KMS-11 (cell line): ENCODE measurements around the gene PAK6.

Experiments used
- H2AFZ ChIP-seq: fragments of 200-600 bp; sonication (generic); 2 replicates; pipeline ENCODE4 v1.6.1; 2016; ENCODE audit warnings: antibody characterized with exemption, mixed run types, low read depth
- H3K27ac ChIP-seq: fragments of 200-600 bp; sonication (generic); 2 replicates; pipeline ENCODE4 v1.6.1; 2016; ENCODE audit warnings: mild to moderate bottlenecking, mixed run types
- H3K27me3 ChIP-seq: fragments of 200-600 bp; sonication (generic); 2 replicates; pipeline ENCODE4 v1.6.1; 2017; ENCODE audit warnings: mild to moderate bottlenecking, low read depth, mixed run types, moderate library complexity; ENCODE audit not compliant: insufficient read depth
- H3K36me3 ChIP-seq: fragments of 200-600 bp; sonication (generic); 2 replicates; pipeline ENCODE4 v1.6.1; 2017; ENCODE audit warnings: mild to moderate bottlenecking, mixed run types; ENCODE audit not compliant: insufficient read depth
- H3K4me1 ChIP-seq: fragments of 200-600 bp; sonication (generic); 2 replicates; pipeline ENCODE4 v1.6.1; 2016; ENCODE audit warnings: mild to moderate bottlenecking, low read depth, mixed run types; ENCODE audit not compliant: poor library complexity, severe bottlenecking
- H3K4me2 ChIP-seq: fragments of 200-600 bp; sonication (generic); 2 replicates; pipeline ENCODE4 v1.7.0; 2016; ENCODE audit warnings: mild to moderate bottlenecking, mixed run types
- H3K4me3 ChIP-seq: fragments of 200-600 bp; sonication (generic); IDR thresholded peaks from 2 replicates; pipeline ENCODE4 v1.6.1; 2017; ENCODE audit warnings: low read depth, low read length, mixed read lengths; ENCODE audit not compliant: insufficient read depth
- H3K79me2 ChIP-seq: fragments of 200-600 bp; sonication (generic); 2 replicates; pipeline ENCODE4 v1.6.1; 2016; ENCODE audit warnings: low read depth, mixed run types; ENCODE audit not compliant: insufficient read depth
- H3K9ac ChIP-seq: fragments of 200-600 bp; sonication (generic); 2 replicates; pipeline ENCODE4 v1.6.1; 2016; ENCODE audit warnings: mild to moderate bottlenecking, mixed run types
- H4K20me1 ChIP-seq: fragments of 200-600 bp; sonication (generic); 2 replicates; pipeline ENCODE4 v1.6.1; 2016; ENCODE audit warnings: mild to moderate bottlenecking, mixed run types; ENCODE audit not compliant: insufficient read depth
- CTCF ChIP-seq: fragments of 200-600 bp; sonication (generic); conservative IDR thresholded peaks from 2 replicates; pipeline ENCODE4 v1.6.1; 2017; ENCODE audit warnings: low read depth, mild to moderate bottlenecking, antibody characterized with exemption, low read length, moderate library complexity, mixed read lengths

PAK6 gene

GRCh38 chr15:40258544-40258943, 19.7 kb downstream of the PAK6 start:
- Histone ChIP-seq H3K27ac (no peak overlapping the region), H3K36me3 (no peaks in the 10 kb centered on the region), H3K4me2 (no peak overlapping the region), H3K4me1 (no peaks in the 10 kb centered on the region), H2AFZ (no peak overlapping the region), H3K9ac (no peak overlapping the region), H3K79me2 (no peaks in the 10 kb centered on the region), H3K27me3 (no peaks in the 10 kb centered on the region), H4K20me1 (no peaks in the 10 kb centered on the region), H3K4me3 (no peak overlapping the region)
- TF ChIP-seq CTCF, result no peak

GRCh38 chr15:40259021-40259420, 20.2 kb downstream of the PAK6 start:
- Histone ChIP-seq H3K27ac (no peak overlapping the region), H3K4me1 (no peaks in the 10 kb centered on the region), H3K9ac (no peak overlapping the region), H3K4me2 (no peak overlapping the region), H4K20me1 (no peaks in the 10 kb centered on the region), H3K4me3 (no peak overlapping the region), H3K36me3 (no peaks in the 10 kb centered on the region), H3K27me3 (no peaks in the 10 kb centered on the region), H3K79me2 (no peaks in the 10 kb centered on the region), H2AFZ (no peak overlapping the region)
- TF ChIP-seq CTCF, result no peak

DNA sequence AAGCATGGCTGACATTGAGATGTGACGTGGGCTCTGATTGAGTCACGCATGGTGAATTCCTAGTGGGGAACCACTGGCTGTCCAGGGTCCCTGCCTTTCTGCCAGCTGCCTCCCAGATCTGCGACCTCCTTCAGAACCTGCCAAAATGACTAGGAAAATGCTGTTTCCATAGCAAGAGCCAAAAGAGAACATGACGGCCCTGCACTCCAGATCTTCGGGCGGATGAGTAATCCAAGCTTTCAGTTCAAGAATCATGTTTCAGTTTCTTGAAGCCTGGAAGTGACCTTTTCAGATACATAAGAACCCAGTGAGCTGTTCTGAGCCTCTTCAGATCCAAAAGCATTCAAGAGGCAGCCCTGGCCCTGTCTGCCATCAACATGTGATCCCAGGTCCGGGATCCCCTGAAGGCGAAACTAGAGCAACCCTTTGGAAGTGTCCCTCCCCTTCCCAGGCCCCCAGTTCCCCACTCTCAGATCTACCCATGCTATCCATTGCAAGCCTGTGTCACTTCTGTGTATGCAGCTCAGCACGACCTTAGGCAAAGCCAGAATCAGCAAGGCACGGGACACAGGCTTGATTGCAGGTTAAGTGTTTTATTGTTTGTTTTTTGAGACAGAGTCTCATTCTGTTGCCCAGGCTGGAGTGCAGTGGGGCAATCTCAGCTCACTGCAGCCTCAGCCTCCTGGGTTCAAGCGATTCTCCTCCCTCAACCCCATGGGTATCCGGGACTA, 24.3 kb downstream of the PAK6 start:
- Histone ChIP-seq H3K4me3 (no peak overlapping the region), H3K36me3 (no peaks in the 10 kb centered on the region), H3K4me1 (no peaks in the 10 kb centered on the region), H3K79me2 (no peaks in the 10 kb centered on the region), H3K9ac (no peak overlapping the region), H3K27ac (no peak overlapping the region), H3K27me3 (no peaks in the 10 kb centered on the region), H3K4me2 (no peak overlapping the region), H2AFZ (no peak overlapping the region), H4K20me1 (no peaks in the 10 kb centered on the region)
- no peak for TF ChIP-seq CTCF

DNA sequence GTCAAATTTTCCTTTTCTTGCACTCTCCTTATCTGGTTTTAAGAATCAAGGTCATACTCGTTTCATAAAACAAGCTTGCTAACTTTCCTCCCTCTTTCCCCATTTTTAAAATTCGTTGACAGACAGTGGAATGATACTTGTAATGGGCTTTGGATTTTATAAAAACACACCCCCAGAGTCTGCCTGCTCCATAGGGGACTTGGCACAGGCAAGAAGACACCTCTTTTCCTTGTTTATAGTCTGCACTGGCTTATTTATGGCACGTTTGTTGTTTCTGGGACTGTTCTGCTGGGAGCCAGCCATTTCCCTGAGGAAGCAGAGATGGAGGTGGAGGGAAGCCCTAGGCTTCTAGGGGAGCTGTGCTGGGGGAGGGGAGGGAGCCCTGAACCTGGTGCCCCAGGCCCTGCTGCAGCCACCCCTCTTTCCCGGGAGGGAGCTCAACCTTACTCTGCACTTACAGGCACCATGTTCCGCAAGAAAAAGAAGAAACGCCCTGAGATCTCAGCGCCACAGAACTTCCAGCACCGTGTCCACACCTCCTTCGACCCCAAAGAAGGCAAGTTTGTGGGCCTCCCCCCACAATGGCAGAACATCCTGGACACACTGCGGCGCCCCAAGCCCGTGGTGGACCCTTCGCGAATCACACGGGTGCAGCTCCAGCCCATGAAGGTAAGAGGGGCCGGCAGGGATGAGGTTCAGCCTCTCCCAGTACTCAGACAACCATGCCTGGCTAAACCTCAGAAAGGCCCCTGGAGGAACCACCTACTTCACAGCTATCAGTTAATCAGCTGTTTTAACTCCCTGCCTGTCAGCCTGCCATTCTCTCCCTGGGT, 25.7 kb downstream of the PAK6 start:
- no peak overlapping the region for H3K4me3 ChIP-seq
- no peaks in the 10 kb centered on the region for H3K79me2 ChIP-seq
- no peaks in the 10 kb centered on the region for H3K27me3 ChIP-seq
- H3K9ac ChIP-seq, result no peak overlapping the region
- no peaks in the 10 kb centered on the region for H3K36me3 ChIP-seq
- no peak overlapping the region for H2AFZ ChIP-seq
- no peak overlapping the region for H3K4me2 ChIP-seq
- no peak overlapping the region for H3K27ac ChIP-seq
- no peaks in the 10 kb centered on the region for H3K4me1 ChIP-seq
- no peak for TF ChIP-seq CTCF
- H4K20me1 ChIP-seq, result no peaks in the 10 kb centered on the region
